GM12878 (cell line): ENCODE results near the gene CTNNA3. TPM values are rescaled to one million over a fixed set of nuclear protein-coding genes. Genes with fewer than 3 reads are reported as not detected.

Experiments
- CBX3 ChIP-seq: fragments of 200-600 bp; sonication (generic); IDR thresholded peaks from 2 replicates; pipeline ENCODE4 v1.6.1; 2016; ENCODE audit warnings: low read depth, borderline replicate concordance
- HCFC1 ChIP-seq: fragments of 150-350 bp; IDR thresholded peaks from 2 replicates; pipeline ENCODE4 v1.6.1; 2014; ENCODE audit warnings: low read length
- HDAC2 ChIP-seq: fragments of 200-600 bp; sonication (generic); IDR thresholded peaks from 2 replicates; pipeline ENCODE4 v1.6.1; 2017
- IRF4 ChIP-seq: IDR thresholded peaks from 2 replicates; pipeline ENCODE4 v1.6.1; 2011; ENCODE audit warnings: low read depth, low read length
- JUNB ChIP-seq: IDR thresholded peaks from 2 replicates; pipeline ENCODE4 v1.6.1; 2016; ENCODE audit warnings: antibody characterized with exemption, mild to moderate bottlenecking
- KDM1A ChIP-seq: fragments of 200-600 bp; sonication (generic); IDR thresholded peaks from 2 replicates; pipeline ENCODE4 v1.6.1; 2016; ENCODE audit warnings: borderline replicate concordance
- PAX8 ChIP-seq: fragments of 450-650 bp; IDR thresholded peaks from 2 replicates; pipeline ENCODE4 v1.6.1; 2017; ENCODE audit warnings: mild to moderate bottlenecking, moderate library complexity
- PML ChIP-seq: IDR thresholded peaks from 2 replicates; pipeline ENCODE4 v1.6.1; 2012; ENCODE audit warnings: low read length, inconsistent platforms
- POLR2AphosphoS2 ChIP-seq: IDR thresholded peaks from 2 replicates; pipeline ENCODE4 v1.6.1; 2011; ENCODE audit warnings: low read depth, mild to moderate bottlenecking, low read length, improper control_type of control experiment, moderate library complexity
- SUZ12 ChIP-seq: fragments of 200-600 bp; sonication (generic); IDR thresholded peaks from one replicate; pipeline ENCODE4 v1.6.1; 2018; ENCODE audit warnings: antibody characterized with exemption, mild to moderate bottlenecking; ENCODE audit not compliant: unreplicated experiment
- polyA plus RNA-seq, 11 experiments: library from polyadenylated mRNA; depleted of rRNA in 4 of 11; unstranded in 6 of 11; stranded (reverse) in 5 of 11; fragments of >200 nt; fragmentation: Nextera tagmentation in 4 of 11; fragmentation: Illumina TruSeq in 1 of 11; extraction: Ambion mirVana in 4 of 11; extraction: Trizol in 1 of 11; gene quantifications; 1 replicate in 1 of 11; 2 replicates in 10 of 11; pipeline versions ENCODE4 v1.2.1 to v1.2.3, GENCODE V29; 2011 to 2016; ENCODE audit warnings: inconsistent platforms in 2 of 11, missing spikeins in 2 of 11, low read depth in 1 of 11
- total RNA-seq, 4 experiments: library from RNA; depleted of rRNA in 3 of 4; stranded (reverse); fragments of >200 nt in 3 of 4; fragmentation: Illumina TruSeq in 1 of 4; extraction: Trizol in 1 of 4; gene quantifications; 2 replicates each; pipeline versions ENCODE4 v1.2.1 to v1.2.3, GENCODE V29; 2013 to 2021
- TF ChIP-seq, protein P1 (sequence below): fragments of 150-350 bp; IDR thresholded peaks from 2 replicates; pipeline ENCODE4 v1.6.1; 2016; ENCODE audit warnings: low read depth, low read length
- TF ChIP-seq, protein P2 (sequence below), 3 experiments: IDR thresholded peaks in 2 of 3; conservative IDR thresholded peaks in 1 of 3; 2 replicates each; pipeline ENCODE4 v1.5.1; 2011; ENCODE audit warnings: low read depth in 3 of 3, low read length in 3 of 3, mild to moderate bottlenecking in 3 of 3, control low read depth in 2 of 3, moderate library complexity in 2 of 3, inconsistent platforms in 1 of 3, mixed read lengths in 1 of 3; ENCODE audit not compliant: control insufficient read depth in 2 of 3, insufficient read depth in 1 of 3; ENCODE audit errors: extremely low read depth in 1 of 3
- TF ChIP-seq, protein P3 (sequence below): IDR thresholded peaks from 2 replicates; pipeline ENCODE4 v1.6.1; 2011; ENCODE audit warnings: borderline replicate concordance, low read depth, mild to moderate bottlenecking, moderate library complexity, low read length; ENCODE audit not compliant: insufficient read depth, poor library complexity, severe bottlenecking
- TF ChIP-seq, protein P4 (sequence below): IDR thresholded peaks from 2 replicates; pipeline ENCODE4 v1.6.1; 2011; ENCODE audit warnings: low read depth, mild to moderate bottlenecking, low read length, moderate library complexity, borderline replicate concordance; ENCODE audit errors: extremely low read depth
- TF ChIP-seq, protein P5 (sequence below): fragments of 450-650 bp; IDR thresholded peaks from 2 replicates; pipeline ENCODE4 v1.6.1; 2014; ENCODE audit warnings: mild to moderate bottlenecking
- TF ChIP-seq, protein P6 (sequence below): fragments of 450-650 bp; IDR thresholded peaks from 2 replicates; pipeline ENCODE4 v1.6.1; 2017; ENCODE audit warnings: borderline replicate concordance

Gene CTNNA3
- total and polyA plus RNA-seq, 10 of the 15 experiments (the other 5 are each of a cell fraction or from before 2014, with no cell fraction given), result under 0.01 to 4.5 (median 0.22) TPM; not detected in 2

DNA sequence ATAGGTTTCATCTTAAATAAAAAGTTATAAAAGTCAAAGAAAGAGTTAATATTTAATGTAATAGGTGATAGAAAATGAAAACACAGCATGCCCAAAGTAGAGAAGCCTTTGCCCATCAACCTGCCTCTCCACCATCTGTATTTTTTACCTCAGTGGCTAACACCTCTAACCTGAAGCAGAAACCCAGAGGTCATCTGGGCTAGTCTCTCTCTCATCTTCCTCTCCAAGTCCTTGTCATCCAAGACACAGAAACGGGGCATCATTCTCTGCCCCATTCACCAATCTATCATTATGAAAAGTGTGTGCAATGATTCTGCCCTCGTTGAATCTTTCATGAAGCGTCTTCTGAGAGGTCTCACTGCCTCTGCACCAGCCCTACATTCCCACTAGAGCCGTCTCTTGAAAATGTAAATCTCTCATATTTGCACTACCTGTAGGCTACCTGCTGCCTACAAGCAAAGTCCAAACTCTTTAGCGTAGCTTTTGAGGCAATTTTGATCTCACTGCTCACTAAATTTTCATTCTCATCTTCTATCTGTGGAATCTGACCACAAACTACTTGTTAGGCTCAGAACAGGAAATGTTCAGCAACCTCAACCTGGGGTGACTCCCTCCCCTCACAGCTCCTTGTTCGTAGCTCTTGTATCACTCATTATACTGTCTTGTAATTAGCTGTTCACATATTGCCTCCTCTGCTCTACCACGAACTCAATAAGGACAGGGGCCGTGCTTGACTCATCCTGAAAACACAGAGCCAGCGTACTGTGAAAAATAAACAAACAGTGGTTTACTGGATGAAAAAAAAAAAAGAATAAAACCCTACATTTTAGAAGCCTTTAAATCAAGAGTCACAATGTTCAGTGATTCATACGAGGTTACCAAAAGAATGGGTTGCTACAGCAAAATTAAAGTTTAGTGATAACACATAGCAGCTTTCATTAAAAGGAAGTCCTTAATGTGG, 83.1 kb downstream of the CTNNA3 start (continued):
- TF ChIP-seq, protein P1, sequence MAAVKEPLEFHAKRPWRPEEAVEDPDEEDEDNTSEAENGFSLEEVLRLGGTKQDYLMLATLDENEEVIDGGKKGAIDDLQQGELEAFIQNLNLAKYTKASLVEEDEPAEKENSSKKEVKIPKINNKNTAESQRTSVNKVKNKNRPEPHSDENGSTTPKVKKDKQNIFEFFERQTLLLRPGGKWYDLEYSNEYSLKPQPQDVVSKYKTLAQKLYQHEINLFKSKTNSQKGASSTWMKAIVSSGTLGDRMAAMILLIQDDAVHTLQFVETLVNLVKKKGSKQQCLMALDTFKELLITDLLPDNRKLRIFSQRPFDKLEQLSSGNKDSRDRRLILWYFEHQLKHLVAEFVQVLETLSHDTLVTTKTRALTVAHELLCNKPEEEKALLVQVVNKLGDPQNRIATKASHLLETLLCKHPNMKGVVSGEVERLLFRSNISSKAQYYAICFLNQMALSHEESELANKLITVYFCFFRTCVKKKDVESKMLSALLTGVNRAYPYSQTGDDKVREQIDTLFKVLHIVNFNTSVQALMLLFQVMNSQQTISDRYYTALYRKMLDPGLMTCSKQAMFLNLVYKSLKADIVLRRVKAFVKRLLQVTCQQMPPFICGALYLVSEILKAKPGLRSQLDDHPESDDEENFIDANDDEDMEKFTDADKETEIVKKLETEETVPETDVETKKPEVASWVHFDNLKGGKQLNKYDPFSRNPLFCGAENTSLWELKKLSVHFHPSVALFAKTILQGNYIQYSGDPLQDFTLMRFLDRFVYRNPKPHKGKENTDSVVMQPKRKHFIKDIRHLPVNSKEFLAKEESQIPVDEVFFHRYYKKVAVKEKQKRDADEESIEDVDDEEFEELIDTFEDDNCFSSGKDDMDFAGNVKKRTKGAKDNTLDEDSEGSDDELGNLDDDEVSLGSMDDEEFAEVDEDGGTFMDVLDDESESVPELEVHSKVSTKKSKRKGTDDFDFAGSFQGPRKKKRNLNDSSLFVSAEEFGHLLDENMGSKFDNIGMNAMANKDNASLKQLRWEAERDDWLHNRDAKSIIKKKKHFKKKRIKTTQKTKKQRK, result no peak
- TF ChIP-seq, protein P2, sequence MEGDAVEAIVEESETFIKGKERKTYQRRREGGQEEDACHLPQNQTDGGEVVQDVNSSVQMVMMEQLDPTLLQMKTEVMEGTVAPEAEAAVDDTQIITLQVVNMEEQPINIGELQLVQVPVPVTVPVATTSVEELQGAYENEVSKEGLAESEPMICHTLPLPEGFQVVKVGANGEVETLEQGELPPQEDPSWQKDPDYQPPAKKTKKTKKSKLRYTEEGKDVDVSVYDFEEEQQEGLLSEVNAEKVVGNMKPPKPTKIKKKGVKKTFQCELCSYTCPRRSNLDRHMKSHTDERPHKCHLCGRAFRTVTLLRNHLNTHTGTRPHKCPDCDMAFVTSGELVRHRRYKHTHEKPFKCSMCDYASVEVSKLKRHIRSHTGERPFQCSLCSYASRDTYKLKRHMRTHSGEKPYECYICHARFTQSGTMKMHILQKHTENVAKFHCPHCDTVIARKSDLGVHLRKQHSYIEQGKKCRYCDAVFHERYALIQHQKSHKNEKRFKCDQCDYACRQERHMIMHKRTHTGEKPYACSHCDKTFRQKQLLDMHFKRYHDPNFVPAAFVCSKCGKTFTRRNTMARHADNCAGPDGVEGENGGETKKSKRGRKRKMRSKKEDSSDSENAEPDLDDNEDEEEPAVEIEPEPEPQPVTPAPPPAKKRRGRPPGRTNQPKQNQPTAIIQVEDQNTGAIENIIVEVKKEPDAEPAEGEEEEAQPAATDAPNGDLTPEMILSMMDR (IDR thresholded peaks at IDR 0.05 in 2 of 3, conservative IDR thresholded peaks at IDR 0.05 in 1 of 3; ENCODE audit: control insufficient read depth in 2 of 3, extremely low read depth in 1 of 3, insufficient read depth in 1 of 3, low read depth in 3 of 3, low read length in 3 of 3), result no peak
- TF ChIP-seq, protein P3, sequence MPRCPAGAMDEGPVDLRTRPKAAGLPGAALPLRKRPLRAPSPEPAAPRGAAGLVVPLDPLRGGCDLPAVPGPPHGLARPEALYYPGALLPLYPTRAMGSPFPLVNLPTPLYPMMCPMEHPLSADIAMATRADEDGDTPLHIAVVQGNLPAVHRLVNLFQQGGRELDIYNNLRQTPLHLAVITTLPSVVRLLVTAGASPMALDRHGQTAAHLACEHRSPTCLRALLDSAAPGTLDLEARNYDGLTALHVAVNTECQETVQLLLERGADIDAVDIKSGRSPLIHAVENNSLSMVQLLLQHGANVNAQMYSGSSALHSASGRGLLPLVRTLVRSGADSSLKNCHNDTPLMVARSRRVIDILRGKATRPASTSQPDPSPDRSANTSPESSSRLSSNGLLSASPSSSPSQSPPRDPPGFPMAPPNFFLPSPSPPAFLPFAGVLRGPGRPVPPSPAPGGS, result no peak
- TF ChIP-seq HCFC1 (no peak), PAX8 (no peak), JUNB (peak; percentile 50), IRF4 (peak; percentile 43; the same call in 1 of the 2 replicates), PML (no peak), POLR2AphosphoS2 (no peak), KDM1A (no peak), CBX3 (no peak), SUZ12 (no peak), HDAC2 (no peak)
- TF ChIP-seq, protein P4, sequence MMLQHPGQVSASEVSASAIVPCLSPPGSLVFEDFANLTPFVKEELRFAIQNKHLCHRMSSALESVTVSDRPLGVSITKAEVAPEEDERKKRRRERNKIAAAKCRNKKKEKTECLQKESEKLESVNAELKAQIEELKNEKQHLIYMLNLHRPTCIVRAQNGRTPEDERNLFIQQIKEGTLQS, result no peak
- TF ChIP-seq, protein P5, sequence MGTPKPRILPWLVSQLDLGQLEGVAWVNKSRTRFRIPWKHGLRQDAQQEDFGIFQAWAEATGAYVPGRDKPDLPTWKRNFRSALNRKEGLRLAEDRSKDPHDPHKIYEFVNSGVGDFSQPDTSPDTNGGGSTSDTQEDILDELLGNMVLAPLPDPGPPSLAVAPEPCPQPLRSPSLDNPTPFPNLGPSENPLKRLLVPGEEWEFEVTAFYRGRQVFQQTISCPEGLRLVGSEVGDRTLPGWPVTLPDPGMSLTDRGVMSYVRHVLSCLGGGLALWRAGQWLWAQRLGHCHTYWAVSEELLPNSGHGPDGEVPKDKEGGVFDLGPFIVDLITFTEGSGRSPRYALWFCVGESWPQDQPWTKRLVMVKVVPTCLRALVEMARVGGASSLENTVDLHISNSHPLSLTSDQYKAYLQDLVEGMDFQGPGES, result no peak
- TF ChIP-seq, protein P6, sequence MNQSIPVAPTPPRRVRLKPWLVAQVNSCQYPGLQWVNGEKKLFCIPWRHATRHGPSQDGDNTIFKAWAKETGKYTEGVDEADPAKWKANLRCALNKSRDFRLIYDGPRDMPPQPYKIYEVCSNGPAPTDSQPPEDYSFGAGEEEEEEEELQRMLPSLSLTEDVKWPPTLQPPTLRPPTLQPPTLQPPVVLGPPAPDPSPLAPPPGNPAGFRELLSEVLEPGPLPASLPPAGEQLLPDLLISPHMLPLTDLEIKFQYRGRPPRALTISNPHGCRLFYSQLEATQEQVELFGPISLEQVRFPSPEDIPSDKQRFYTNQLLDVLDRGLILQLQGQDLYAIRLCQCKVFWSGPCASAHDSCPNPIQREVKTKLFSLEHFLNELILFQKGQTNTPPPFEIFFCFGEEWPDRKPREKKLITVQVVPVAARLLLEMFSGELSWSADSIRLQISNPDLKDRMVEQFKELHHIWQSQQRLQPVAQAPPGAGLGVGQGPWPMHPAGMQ, result no peak
